ENCODE data around the gene ANKRD45.
A peak's percentile ranks its signal among the peaks of the same experiment; 100 is the strongest.
"Not testable (repeated sequence)": the region's sequence is repeated elsewhere in the genome, so short reads cannot be mapped to it uniquely, and the experiment has no call there.

Gene ANKRD45

GRCh38 chr1:173669491-173669941 is at the start of gene ANKRD45:
Gene ANKRD45, minus strand, starts transcription at chr1:173669851. Its CDS starts 10,433 bp downstream, at chr1:173659418.
- DNase-seq = peak in 40 of 51 donors; percentile 0 to 61 (median 26)

GRCh38 chr1:173717238-173717637 is 47.6 kb upstream of the ANKRD45 start:
- DNase-seq = no peak

GRCh38 chr1:173715538-173715844 is 45.8 kb upstream of the ANKRD45 start:
- DNase-seq = no peak

- DNase-seq = peak; percentile 31 to 91 (median 57)
These were observed 45.3 kb upstream of the ANKRD45 start, which contains the start of gene KLHL20 for GRCh38 chr1:173714759-173715537. Gene KLHL20, plus strand, starts transcription at chr1:173714981. Its CDS starts 1,063 bp downstream, at chr1:173716044.

GRCh38 chr1:173714441-173714758 is 44.7 kb upstream of the ANKRD45 start:
- no peak for DNase-seq

- no peak for DNase-seq
These were observed 39.1 kb upstream of the ANKRD45 start for GRCh38 chr1:173708787-173709186.

GRCh38 chr1:173705117-173705516 is 35.5 kb upstream of the ANKRD45 start:
- DNase-seq = no peak

GRCh38 chr1:173702736-173703135 is 33.1 kb upstream of the ANKRD45 start:
- no peak for DNase-seq

- DNase-seq = not testable (repeated sequence)
These were observed 31.6 kb upstream of the ANKRD45 start for GRCh38 chr1:173701299-173701698.

GRCh38 chr1:173693238-173693637 is 23.6 kb upstream of the ANKRD45 start:
- DNase-seq = no peak

- DNase-seq = no peak
These were observed 18.6 kb upstream of the ANKRD45 start for GRCh38 chr1:173688300-173688699.

GRCh38 chr1:173685121-173685520 is 15.5 kb upstream of the ANKRD45 start:
- DNase-seq = not testable (repeated sequence)

GRCh38 chr1:173683838-173684237 is 14.2 kb upstream of the ANKRD45 start:
- not testable (repeated sequence) for DNase-seq

GRCh38 chr1:173682184-173682583 is 12.5 kb upstream of the ANKRD45 start:
- DNase-seq = no peak

GRCh38 chr1:173680152-173680551 is 10.5 kb upstream of the ANKRD45 start:
- not testable (repeated sequence) for DNase-seq

GRCh38 chr1:173674496-173674895 is 4.8 kb upstream of the ANKRD45 start:
- not testable (repeated sequence) for DNase-seq

- no peak for DNase-seq
These were observed 3.0 kb downstream of the ANKRD45 start for GRCh38 chr1:173666646-173667045.

- no peak for DNase-seq
These were observed 6.5 kb downstream of the ANKRD45 start for GRCh38 chr1:173663159-173663558.

- DNase-seq = no peak
These were observed 7.9 kb downstream of the ANKRD45 start for GRCh38 chr1:173661763-173662162.

- DNase-seq = no peak
These were observed 8.4 kb downstream of the ANKRD45 start for GRCh38 chr1:173661271-173661670.

GRCh38 chr1:173660306-173660705 is 9.3 kb downstream of the ANKRD45 start:
- no peak for DNase-seq

GRCh38 chr1:173648880-173649605 is 20.6 kb downstream of the ANKRD45 start:
- no peak for DNase-seq

GRCh38 chr1:173646656-173647055 is 23.0 kb downstream of the ANKRD45 start:
- no peak for DNase-seq

Data from hypothalamus (tissue), 51 donors.